Nephron progenitor cell (in vitro differentiated cells): ENCODE data around the gene PHRF1.
A peak's percentile ranks its signal among the peaks of the same experiment; 100 is the strongest.

Source experiments
- DNase-seq: peaks from one replicate; pipeline ENCODE4 v3.0.0; 2021
- H3K27ac Mint-ChIP-seq: 2 replicates; pipeline ENCODE4 v1.8.0; 2021; ENCODE audit warnings: mild to moderate bottlenecking, moderate library complexity, mixed read lengths
- H3K27me3 Mint-ChIP-seq: 2 replicates; pipeline ENCODE4 v1.8.0; 2021; ENCODE audit warnings: mild to moderate bottlenecking, low read depth, mixed read lengths; ENCODE audit not compliant: poor library complexity
- H3K36me3 Mint-ChIP-seq: 2 replicates; pipeline ENCODE4 v1.8.0; 2021; ENCODE audit warnings: low read depth, mixed read lengths
- H3K4me1 Mint-ChIP-seq: 2 replicates; pipeline ENCODE4 v1.8.0; 2021; ENCODE audit warnings: mixed read lengths
- H3K4me3 Mint-ChIP-seq: 2 replicates; pipeline ENCODE4 v1.8.0; 2021; ENCODE audit warnings: mild to moderate bottlenecking, moderate library complexity, mixed read lengths
- H3K9me3 Mint-ChIP-seq: 2 replicates; pipeline ENCODE4 v1.8.0; 2021; ENCODE audit warnings: mild to moderate bottlenecking, moderate library complexity, mixed read lengths
- CTCF ChIP-seq: fragments of 200-600 bp; sonication (generic); IDR thresholded peaks from 2 replicates; pipeline ENCODE4 v1.5.0; 2021; ENCODE audit warnings: antibody characterized with exemption

Gene PHRF1

GRCh38 chr11:555780-556661 lies 20.2 kb upstream of the PHRF1 start:
- H3K4me3 Mint-ChIP-seq: peak overlapping the region; percentile 62
- TF ChIP-seq CTCF: no peak
- H3K4me1 Mint-ChIP-seq: peaks cover 18% of the 10 kb centered on the region
- H3K9me3 Mint-ChIP-seq: no peaks in the 10 kb centered on the region
- DNase-seq: peak; percentile 41
- no peaks in the 10 kb centered on the region for H3K36me3 Mint-ChIP-seq
- H3K27me3 Mint-ChIP-seq: peaks cover 42% of the 10 kb centered on the region
- no peak overlapping the region for H3K27ac Mint-ChIP-seq

GRCh38 chr11:556662-557256 lies 19.5 kb upstream of the PHRF1 start:
- no peak overlapping the region for H3K27ac Mint-ChIP-seq
- no peaks in the 10 kb centered on the region for H3K36me3 Mint-ChIP-seq
- peak overlapping the region; percentile 62 for H3K4me3 Mint-ChIP-seq
- H3K9me3 Mint-ChIP-seq: no peaks in the 10 kb centered on the region
- TF ChIP-seq CTCF: no peak
- no peak for DNase-seq
- peaks cover 18% of the 10 kb centered on the region for H3K4me1 Mint-ChIP-seq
- peaks cover 42% of the 10 kb centered on the region for H3K27me3 Mint-ChIP-seq

- Mint-ChIP-seq H3K4me3 (no peak overlapping the region), H3K27me3 (peaks cover 42% of the 10 kb centered on the region), H3K27ac (no peak overlapping the region), H3K4me1 (peaks cover 18% of the 10 kb centered on the region), H3K36me3 (no peaks in the 10 kb centered on the region), H3K9me3 (no peaks in the 10 kb centered on the region)
- no peak for DNase-seq
- TF ChIP-seq CTCF: no peak
Observed at GRCh38 chr11:557328-558132, 18.7 kb upstream of the PHRF1 start.

GRCh38 chr11:558503-558902 lies 17.8 kb upstream of the PHRF1 start:
- Mint-ChIP-seq H3K27me3 (peaks cover 42% of the 10 kb centered on the region), H3K4me3 (no peak overlapping the region), H3K9me3 (no peaks in the 10 kb centered on the region), H3K4me1 (peaks cover 11% of the 10 kb centered on the region), H3K36me3 (no peaks in the 10 kb centered on the region), H3K27ac (no peak overlapping the region)
- no peak for TF ChIP-seq CTCF
- DNase-seq: no peak

GRCh38 chr11:559020-559620 lies 17.1 kb upstream of the PHRF1 start:
- Mint-ChIP-seq H3K4me3 (no peak overlapping the region), H3K27me3 (peaks cover 42% of the 10 kb centered on the region), H3K9me3 (no peaks in the 10 kb centered on the region), H3K36me3 (no peaks in the 10 kb centered on the region), H3K4me1 (peaks cover 11% of the 10 kb centered on the region), H3K27ac (no peak overlapping the region)
- DNase-seq: no peak
- no peak for TF ChIP-seq CTCF
